Mesenchymal stem cell (in vitro differentiated cells and primary cell): ENCODE measurements around the gene FCHO2.

Experiments
- DNase-seq: peaks from one replicate; pipeline ENCODE4 v3.0.0-alpha.2; 2013
- H2AFZ ChIP-seq: one replicate; pipeline ENCODE4 v1.6.1; 2013; ENCODE audit warnings: low read depth, mild to moderate bottlenecking, control low read depth, inconsistent platforms, low read length, moderate library complexity
- H2AK5ac ChIP-seq: 2 replicates; pipeline ENCODE4 v1.6.1; 2013; ENCODE audit warnings: low read length, moderate library complexity, mild to moderate bottlenecking, inconsistent platforms; ENCODE audit not compliant: severe bottlenecking
- H2BK120ac ChIP-seq: one replicate; pipeline ENCODE4 v1.6.1; 2013; ENCODE audit warnings: low read depth, mild to moderate bottlenecking, inconsistent platforms, low read length, moderate library complexity
- H2BK12ac ChIP-seq, 2 experiments: one replicate each; pipeline ENCODE4 v1.6.1; 2013; ENCODE audit warnings: inconsistent platforms in 2 of 2, low read length in 2 of 2, mild to moderate bottlenecking in 2 of 2, moderate library complexity in 2 of 2, control low read depth in 1 of 2
- H2BK15ac ChIP-seq: one replicate; pipeline ENCODE4 v1.6.1; 2013; ENCODE audit warnings: mild to moderate bottlenecking, low read depth, inconsistent platforms; ENCODE audit not compliant: poor library complexity, severe bottlenecking
- H2BK5ac ChIP-seq: 2 replicates; pipeline ENCODE4 v1.6.1; 2013; ENCODE audit warnings: low read depth, mild to moderate bottlenecking, low read length, control low read depth, inconsistent platforms; ENCODE audit not compliant: poor library complexity, severe bottlenecking
- H3K14ac ChIP-seq, 2 experiments: one replicate each; pipeline ENCODE4 v1.6.1; 2013; ENCODE audit warnings: inconsistent platforms in 2 of 2, low read length in 2 of 2, control low read depth in 1 of 2, mild to moderate bottlenecking in 1 of 2, moderate library complexity in 1 of 2
- H3K18ac ChIP-seq, 2 experiments: one replicate each; pipeline ENCODE4 v1.6.1; 2013; ENCODE audit warnings: inconsistent platforms in 2 of 2, low read length in 2 of 2, control low read depth in 1 of 2, low read depth in 1 of 2, mild to moderate bottlenecking in 1 of 2
- H3K23ac ChIP-seq, 2 experiments: one replicate each; pipeline ENCODE4 v1.6.1; 2013; ENCODE audit warnings: inconsistent platforms in 2 of 2, low read length in 2 of 2, mild to moderate bottlenecking in 2 of 2, moderate library complexity in 2 of 2, control low read depth in 1 of 2
- H3K27ac ChIP-seq: 2 replicates; pipeline ENCODE4 v1.5.1; 2013; ENCODE audit warnings: mild to moderate bottlenecking, moderate library complexity, low read length, control low read depth, inconsistent platforms; ENCODE audit not compliant: poor library complexity, severe bottlenecking
- H3K27me3 ChIP-seq, 2 experiments: 2 replicates each; pipeline versions ENCODE4 v1.6.1 to v1.7.0; 2013; ENCODE audit warnings: low read length in 2 of 2, mild to moderate bottlenecking in 2 of 2, moderate library complexity in 2 of 2, control low read depth in 1 of 2, inconsistent platforms in 1 of 2; ENCODE audit not compliant: control insufficient read depth in 1 of 2, insufficient read depth in 1 of 2
- H3K36me3 ChIP-seq, 2 experiments: 2 replicates each; pipeline versions ENCODE4 v1.6.1 to v1.7.0; 2013; ENCODE audit warnings: low read length in 2 of 2, control low read depth in 1 of 2, inconsistent platforms in 1 of 2, low read depth in 1 of 2, mild to moderate bottlenecking in 1 of 2; ENCODE audit not compliant: insufficient read depth in 2 of 2, control insufficient read depth in 1 of 2
- H3K4ac ChIP-seq, 2 experiments: one replicate each; pipeline ENCODE4 v1.6.1; 2013; ENCODE audit warnings: inconsistent platforms in 2 of 2, low read length in 2 of 2, mild to moderate bottlenecking in 2 of 2, moderate library complexity in 2 of 2, control low read depth in 1 of 2, low read depth in 1 of 2
- H3K4me1 ChIP-seq: 2 replicates; pipeline ENCODE4 v1.6.1; 2013; ENCODE audit warnings: low read depth, low read length, control low read depth; ENCODE audit not compliant: control insufficient read depth, insufficient read depth
- H3K4me2 ChIP-seq: 2 replicates; pipeline ENCODE4 v1.6.1; 2013; ENCODE audit warnings: low read length, mild to moderate bottlenecking, inconsistent platforms; ENCODE audit not compliant: poor library complexity, severe bottlenecking
- H3K4me3 ChIP-seq, 2 experiments: 2 replicates each; pipeline versions ENCODE4 v1.5.1 to v1.7.0; 2013; ENCODE audit warnings: low read length in 2 of 2, mild to moderate bottlenecking in 2 of 2, control low read depth in 1 of 2, low read depth in 1 of 2; ENCODE audit not compliant: insufficient read depth in 1 of 2
- H3K79me1 ChIP-seq: replicated peaks from 2 replicates; pipeline ENCODE4 v1.6.1; 2013; ENCODE audit warnings: mild to moderate bottlenecking, control low read depth, low read length, inconsistent platforms; ENCODE audit not compliant: poor library complexity, severe bottlenecking
- H3K9ac ChIP-seq: 2 replicates; pipeline ENCODE4 v1.7.0; 2013; ENCODE audit warnings: mild to moderate bottlenecking, low read length, moderate library complexity
- H3K9me3 ChIP-seq: 2 replicates; pipeline ENCODE4 v1.7.0; 2013; ENCODE audit warnings: mild to moderate bottlenecking, low read length; ENCODE audit not compliant: control insufficient read depth
- H4K8ac ChIP-seq: one replicate; pipeline ENCODE4 v1.6.1; 2013; ENCODE audit warnings: inconsistent platforms, mild to moderate bottlenecking, low read length, moderate library complexity
- H4K91ac ChIP-seq: one replicate; pipeline ENCODE4 v1.6.1; 2013; ENCODE audit warnings: mild to moderate bottlenecking, low read length, inconsistent platforms
- WGBS: methylation state at CpG from one replicate; pipeline ENCODE4 v1.1.7; 2013; ENCODE audit warnings: mixed read lengths; 5-methylcytosine and 5-hydroxymethylcytosine counted together

The FCHO2 gene

DNA sequence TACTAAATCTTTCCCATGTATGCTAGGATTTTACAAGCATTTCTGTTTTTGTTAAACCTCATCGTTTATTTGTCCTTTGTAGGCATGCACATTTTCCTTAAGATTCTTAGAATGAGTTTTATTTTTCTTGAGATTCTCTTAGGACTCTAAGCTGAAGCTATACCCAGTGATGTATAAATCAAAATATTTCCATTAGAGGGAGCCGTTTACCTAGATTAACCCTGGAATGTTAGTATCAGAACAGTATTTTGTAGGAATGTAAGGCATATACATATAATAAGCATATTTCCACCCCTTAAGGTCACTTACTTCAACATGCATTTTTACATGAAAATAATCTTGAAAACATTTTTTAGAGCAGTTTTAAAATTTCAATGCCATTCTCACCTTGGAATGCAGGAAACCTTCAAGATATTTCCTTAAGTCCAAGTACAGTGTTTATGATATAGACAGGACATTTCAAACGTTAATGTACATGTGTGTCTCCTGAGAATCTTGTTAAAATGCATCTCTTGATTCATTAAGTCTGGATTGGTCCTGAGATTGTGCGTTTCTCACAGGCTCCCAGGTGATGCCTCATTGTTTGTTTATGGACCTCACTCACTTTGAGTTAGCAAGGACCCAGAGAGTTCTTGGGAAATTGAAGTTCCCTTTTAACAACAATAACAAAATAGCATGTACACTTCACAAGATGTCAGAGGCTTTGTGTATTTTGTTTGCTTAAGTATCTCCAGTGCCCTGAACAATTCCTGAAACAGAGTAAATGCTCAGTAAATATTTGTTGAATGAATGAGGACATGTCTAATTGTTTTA, 34.9 kb upstream of the FCHO2 start:
- H2BK15ac ChIP-seq, result no peak overlapping the region
- H2AK5ac ChIP-seq, result no peak overlapping the region
- no peak overlapping the region for H3K14ac ChIP-seq
- H2BK5ac ChIP-seq, result no peak overlapping the region
- no peak overlapping the region for H3K18ac ChIP-seq
- no peak overlapping the region for H2BK12ac ChIP-seq
- H3K4me3 ChIP-seq, result no peak overlapping the region
- no peak overlapping the region for H4K8ac ChIP-seq
- H3K4me1 ChIP-seq, result no peaks in the 10 kb centered on the region
- H4K91ac ChIP-seq, result no peak overlapping the region
- no peak overlapping the region for H3K27ac ChIP-seq
- H2AFZ ChIP-seq, result no peak overlapping the region
- peak overlapping the region; percentile 10 for H3K9ac ChIP-seq
- no peaks in the 10 kb centered on the region for H3K27me3 ChIP-seq
- H3K4ac ChIP-seq, result no peak overlapping the region
- H3K9me3 ChIP-seq, result no peaks in the 10 kb centered on the region
- H3K23ac ChIP-seq, result no peak overlapping the region
- 40% methylated on average over 2 of the region's 4 CpGs for WGBS
- no peak overlapping the region for H2BK120ac ChIP-seq
- H3K4me2 ChIP-seq, result no peak overlapping the region
- H3K79me1 ChIP-seq, result no peaks in the 10 kb centered on the region
- DNase-seq, result peak; percentile 16
- peaks cover 3 to 6% of the 10 kb centered on the region in 2 experiments for H3K36me3 ChIP-seq

DNA sequence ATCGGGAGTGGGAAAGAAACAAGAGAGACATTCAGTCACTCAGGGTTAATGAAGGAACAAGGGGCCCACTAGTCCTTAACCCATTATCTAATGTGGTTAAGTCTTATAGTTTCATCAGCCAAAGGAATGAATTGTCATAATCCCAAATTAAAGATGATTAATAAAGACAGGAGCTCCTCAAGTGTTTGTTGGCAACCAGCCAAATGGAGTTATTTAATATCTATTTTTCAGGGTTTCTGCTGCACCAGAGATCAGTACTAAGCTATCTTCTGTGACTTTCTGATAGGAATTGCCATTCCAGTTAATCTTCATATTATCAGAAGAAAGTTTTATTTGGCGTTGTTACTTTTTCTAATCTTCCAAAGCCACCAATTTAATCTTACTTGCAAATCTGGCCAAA, 34.0 kb upstream of the FCHO2 start:
- Histone ChIP-seq H3K23ac (no peak overlapping the region), H3K27ac (no peak overlapping the region), H3K4me2 (no peak overlapping the region), H3K9me3 (no peaks in the 10 kb centered on the region), H2BK12ac (no peak overlapping the region), H4K8ac (no peak overlapping the region), H3K4ac (no peak overlapping the region), H3K4me1 (no peaks in the 10 kb centered on the region), H3K36me3 (peaks cover 0 to 6% of the 10 kb centered on the region in 2 experiments), H2BK5ac (no peak overlapping the region), H3K4me3 (no peak overlapping the region), H3K9ac (no peak overlapping the region), H2BK15ac (no peak overlapping the region), H2AK5ac (no peak overlapping the region), H2BK120ac (no peak overlapping the region), H3K27me3 (no peaks in the 10 kb centered on the region), H3K18ac (no peak overlapping the region), H3K14ac (no peak overlapping the region), H4K91ac (no peak overlapping the region), H2AFZ (no peak overlapping the region), H3K79me1 (no peaks in the 10 kb centered on the region)
- DNase-seq, result no peak
- WGBS, result 100% methylated on average over 1 of the region's 2 CpGs

DNA sequence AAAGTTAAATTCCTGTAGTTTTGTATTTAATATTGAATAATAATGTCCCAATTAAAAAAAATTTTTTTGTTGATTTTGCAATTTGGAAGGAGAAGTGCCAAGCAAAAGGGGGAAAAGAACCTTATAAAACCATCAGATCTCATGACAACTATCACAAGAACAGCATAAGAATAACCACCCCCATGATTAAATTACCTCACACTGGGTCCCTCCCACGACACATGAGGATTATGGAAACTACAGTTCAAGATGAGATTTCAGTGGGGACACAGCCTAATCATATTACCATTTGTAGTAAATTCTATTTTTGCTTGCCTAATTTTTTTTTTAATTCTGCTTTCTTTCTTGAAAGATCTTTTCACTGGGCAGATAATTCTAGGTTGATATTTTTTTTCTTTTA, 33.4 kb upstream of the FCHO2 start:
- Histone ChIP-seq H3K18ac (no peak overlapping the region), H2BK120ac (no peak overlapping the region), H2AK5ac (no peak overlapping the region), H2BK15ac (no peak overlapping the region), H3K4me2 (no peak overlapping the region), H3K27ac (no peak overlapping the region), H4K91ac (no peak overlapping the region), H3K9me3 (no peaks in the 10 kb centered on the region), H2BK5ac (no peak overlapping the region), H3K14ac (no peak overlapping the region), H3K9ac (no peak overlapping the region), H3K27me3 (no peaks in the 10 kb centered on the region), H2AFZ (no peak overlapping the region), H2BK12ac (no peak overlapping the region), H3K79me1 (no peaks in the 10 kb centered on the region), H3K4ac (no peak overlapping the region), H4K8ac (no peak overlapping the region), H3K23ac (no peak overlapping the region), H3K4me3 (no peak overlapping the region), H3K4me1 (no peaks in the 10 kb centered on the region), H3K36me3 (peaks cover 0 to 6% of the 10 kb centered on the region in 2 experiments)
- DNase-seq, result no peak
- WGBS, result no CpG with 5 or more reads among the region's 1 CpG

DNA sequence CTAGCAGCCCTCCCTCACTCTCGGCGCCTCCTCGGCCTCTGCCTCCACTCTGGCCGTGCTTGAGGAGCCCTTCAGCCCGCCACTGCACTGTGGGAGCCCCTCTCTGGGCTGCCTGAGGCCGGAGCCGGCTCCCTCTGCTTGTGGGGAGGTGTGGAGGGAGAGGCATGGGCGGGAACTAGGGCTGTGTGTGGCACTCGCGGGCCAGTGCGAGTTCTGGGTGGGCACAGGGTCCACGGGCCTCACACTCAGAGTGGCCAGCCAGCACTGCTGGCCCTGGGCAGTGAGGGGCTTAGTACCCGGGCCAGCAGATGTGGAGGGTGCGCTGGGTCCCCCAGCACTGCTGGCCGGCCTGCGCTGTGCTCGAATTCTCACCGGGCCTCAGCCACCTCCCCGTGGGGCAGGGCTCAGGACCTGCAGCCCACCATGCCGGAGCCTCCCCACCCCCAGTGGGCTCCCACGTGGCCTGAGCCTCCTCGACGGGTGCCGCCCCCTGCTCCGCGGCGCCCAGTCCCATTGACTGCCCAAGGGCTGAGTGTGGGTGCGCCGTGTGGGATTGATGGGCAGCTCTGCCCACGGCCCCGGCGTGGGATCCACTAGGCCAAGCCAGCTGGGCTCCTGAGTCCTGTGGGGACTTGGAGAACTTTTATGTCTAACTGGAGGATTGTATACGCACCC, 30.4 kb upstream of the FCHO2 start:
- Histone ChIP-seq H3K23ac (no peak overlapping the region), H3K27me3 (no peaks in the 10 kb centered on the region), H3K27ac (no peak overlapping the region), H4K91ac (no peak overlapping the region), H2AFZ (no peak overlapping the region), H2BK15ac (no peak overlapping the region), H2BK5ac (no peak overlapping the region), H3K9me3 (no peaks in the 10 kb centered on the region), H3K4ac (no peak overlapping the region), H2AK5ac (no peak overlapping the region), H3K4me1 (no peaks in the 10 kb centered on the region), H3K9ac (no peak overlapping the region), H3K18ac (no peak overlapping the region), H2BK120ac (no peak overlapping the region), H3K4me3 (peak overlapping the region in 1 of 2 experiments; percentile 36), H4K8ac (no peak overlapping the region), H3K36me3 (peaks cover 0 to 6% of the 10 kb centered on the region in 2 experiments), H2BK12ac (no peak overlapping the region), H3K4me2 (no peak overlapping the region), H3K14ac (no peak overlapping the region), H3K79me1 (no peaks in the 10 kb centered on the region)
- WGBS, result 97% methylated on average over 32 of the region's 33 CpGs
- DNase-seq, result no peak
